Measurements from ENCODE around the gene DYRK1A.

DNA sequence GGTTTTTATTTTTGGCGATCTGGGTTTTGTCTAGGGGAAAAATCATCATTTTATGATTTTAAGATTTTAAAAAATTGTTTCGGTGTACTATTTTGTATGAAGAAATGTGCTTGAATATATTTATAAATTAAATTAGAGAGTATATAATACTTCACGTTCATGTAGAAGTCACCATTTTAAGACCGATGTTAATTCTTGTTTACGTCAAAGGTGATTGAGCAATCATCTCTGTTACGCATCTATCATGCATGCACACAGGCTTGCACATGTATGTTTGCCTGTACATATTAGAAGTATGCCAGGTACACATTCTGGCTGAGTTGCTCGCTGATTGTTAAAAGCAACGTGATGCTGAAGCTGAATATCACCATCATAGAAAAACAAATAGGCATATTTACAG, 54.7 kb downstream of the DYRK1A start:
- TF ChIP-seq ZFP30 (CRISPR knock-in tag; IDR thresholded peaks at IDR 0.05) (no peak), ARNTL (CRISPR knock-in tag; IDR thresholded peaks at IDR 0.05; ENCODE audit: borderline replicate concordance, low read depth) (no peak), ZNF8 (CRISPR knock-in tag; IDR thresholded peaks at IDR 0.05) (no peak), ZFP3 (CRISPR knock-in tag; IDR thresholded peaks at IDR 0.05) (no peak), SNAI2 (CRISPR knock-in tag; IDR thresholded peaks at IDR 0.05) (no peak)
- TF ChIP-seq, protein P1, sequence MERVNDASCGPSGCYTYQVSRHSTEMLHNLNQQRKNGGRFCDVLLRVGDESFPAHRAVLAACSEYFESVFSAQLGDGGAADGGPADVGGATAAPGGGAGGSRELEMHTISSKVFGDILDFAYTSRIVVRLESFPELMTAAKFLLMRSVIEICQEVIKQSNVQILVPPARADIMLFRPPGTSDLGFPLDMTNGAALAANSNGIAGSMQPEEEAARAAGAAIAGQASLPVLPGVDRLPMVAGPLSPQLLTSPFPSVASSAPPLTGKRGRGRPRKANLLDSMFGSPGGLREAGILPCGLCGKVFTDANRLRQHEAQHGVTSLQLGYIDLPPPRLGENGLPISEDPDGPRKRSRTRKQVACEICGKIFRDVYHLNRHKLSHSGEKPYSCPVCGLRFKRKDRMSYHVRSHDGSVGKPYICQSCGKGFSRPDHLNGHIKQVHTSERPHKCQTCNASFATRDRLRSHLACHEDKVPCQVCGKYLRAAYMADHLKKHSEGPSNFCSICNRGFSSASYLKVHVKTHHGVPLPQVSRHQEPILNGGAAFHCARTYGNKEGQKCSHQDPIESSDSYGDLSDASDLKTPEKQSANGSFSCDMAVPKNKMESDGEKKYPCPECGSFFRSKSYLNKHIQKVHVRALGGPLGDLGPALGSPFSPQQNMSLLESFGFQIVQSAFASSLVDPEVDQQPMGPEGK (CRISPR knock-in tag; IDR thresholded peaks at IDR 0.05; ENCODE audit: borderline replicate concordance) = no peak
